NCI-H524 treated with DMSO at 0.1 percent for 48 hours (cell line): ENCODE results near the gene CTNNBL1.
A peak's percentile ranks its signal among the peaks of the same experiment; 100 is the strongest.

Experiments used
- DNase-seq: peaks from one replicate; lab custom pipeline; 2025; lab: John Stamatoyannopoulos, UW

Gene CTNNBL1

DNA sequence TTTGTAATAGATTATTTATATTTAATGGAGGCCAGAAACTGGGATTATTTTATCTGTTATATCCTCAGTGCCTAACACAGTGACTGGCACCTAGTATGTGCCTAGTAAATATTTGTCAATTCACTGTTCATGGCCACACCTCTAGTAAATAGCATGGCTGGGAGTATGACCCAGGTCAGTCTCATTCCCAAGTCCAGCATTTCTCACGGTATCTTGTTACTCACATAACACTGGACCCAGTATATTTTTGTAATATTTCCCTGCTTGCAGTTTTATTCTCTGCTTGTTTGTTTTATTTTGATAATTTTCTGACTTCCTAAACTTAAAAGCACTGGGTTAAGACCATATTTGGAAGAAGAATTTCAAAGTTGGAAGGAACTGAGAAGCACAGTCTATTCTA, 47.7 kb downstream of the CTNNBL1 start:
- no peak for DNase-seq

DNA sequence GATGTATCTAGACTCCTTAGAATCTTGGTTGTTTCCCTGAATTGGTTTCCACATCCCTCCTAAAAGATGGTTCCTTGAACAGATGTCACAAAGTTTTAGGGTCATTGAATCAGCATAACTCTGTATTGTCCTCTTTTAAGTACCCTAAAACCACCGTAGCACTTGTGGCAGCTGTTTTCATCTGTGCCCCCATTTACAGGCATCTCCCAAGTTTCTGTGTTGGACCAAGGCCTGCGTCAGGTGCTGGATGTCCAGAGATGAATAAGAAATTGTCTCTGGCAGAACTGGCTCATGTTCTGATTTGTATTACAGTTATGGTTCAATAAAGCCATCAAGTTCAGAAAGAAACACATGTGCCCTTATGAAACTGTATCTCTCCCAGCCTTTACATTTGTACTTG, 48.3 kb downstream of the CTNNBL1 start:
- DNase-seq, result no peak

DNA sequence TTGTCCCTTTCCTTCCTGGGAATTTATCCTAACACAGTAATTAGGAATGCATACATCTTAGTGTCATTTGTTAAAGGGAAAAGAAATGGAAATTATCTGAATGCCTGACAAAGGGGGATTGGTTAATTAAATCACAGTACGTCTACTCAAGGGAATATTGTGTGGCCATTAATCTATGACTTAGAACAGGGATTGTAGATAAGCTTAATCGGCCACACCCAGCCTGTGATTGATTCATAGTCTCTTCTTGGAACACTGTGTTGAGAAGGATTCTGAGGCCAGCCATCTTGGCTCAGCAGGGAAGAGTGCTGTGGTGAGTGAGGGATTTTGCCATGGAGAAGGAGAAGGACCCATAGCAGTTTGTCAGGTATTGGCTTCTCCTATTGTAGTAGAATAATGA, 50.5 kb downstream of the CTNNBL1 start:
- DNase-seq, result no peak

DNA sequence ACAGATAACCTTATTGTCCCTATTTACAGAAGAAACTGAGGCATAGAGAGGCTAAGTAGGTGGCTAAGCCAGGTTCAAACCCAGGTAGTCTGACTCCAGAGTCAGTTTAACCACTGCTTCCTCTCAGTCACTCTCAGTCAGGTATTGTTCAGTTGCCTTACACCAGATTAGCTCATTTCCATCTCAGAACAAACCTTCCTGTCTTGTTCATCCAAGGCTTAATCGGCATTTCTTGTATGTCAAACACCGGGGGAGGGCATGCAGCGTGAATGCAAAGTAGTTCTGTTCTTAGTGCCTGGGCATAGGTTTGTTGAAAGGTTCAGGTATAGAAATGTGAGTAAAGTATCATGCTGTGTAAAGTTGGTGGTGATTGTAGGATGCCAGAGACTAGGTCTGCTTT, 51.7 kb downstream of the CTNNBL1 start:
- DNase-seq, result no peak

DNA sequence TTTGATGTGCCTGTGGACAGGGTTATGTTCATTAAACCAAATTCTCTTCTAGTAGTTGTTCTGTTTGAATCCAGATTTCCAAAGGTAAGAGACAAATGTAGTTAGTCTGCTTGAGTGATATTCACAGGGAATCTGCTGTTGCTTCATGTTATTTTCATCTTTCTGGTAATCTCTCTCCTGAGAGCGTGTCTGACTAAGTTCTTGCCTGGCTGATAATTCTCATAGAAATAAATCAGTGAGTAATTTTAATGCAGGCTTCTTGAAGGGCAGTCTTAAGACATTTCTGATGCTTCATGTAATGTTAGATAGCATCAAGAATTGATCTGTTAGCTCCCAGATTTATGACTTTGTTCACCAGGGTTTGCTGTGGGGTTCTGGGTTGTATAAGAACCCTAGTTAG, 54.2 kb downstream of the CTNNBL1 start:
- no peak for DNase-seq

DNA sequence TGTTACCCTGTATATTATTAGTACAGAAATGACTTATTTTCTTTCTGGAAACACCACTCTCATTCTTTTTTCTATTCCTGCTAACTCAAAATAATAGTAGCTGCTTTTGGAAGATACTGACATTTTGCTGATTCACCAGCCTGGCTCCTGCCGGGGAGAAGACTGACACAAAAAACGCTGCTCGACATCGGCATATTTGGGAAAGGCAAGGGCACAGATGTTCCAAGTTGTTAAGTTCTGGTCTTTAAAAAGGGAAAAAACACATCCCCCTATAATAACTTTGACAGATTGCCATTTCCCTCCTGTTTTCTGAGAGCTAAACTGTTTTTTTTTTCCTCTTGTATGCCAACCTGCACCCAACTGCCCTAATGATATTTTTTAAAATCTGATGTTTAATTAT, 55.4 kb downstream of the CTNNBL1 start:
- no peak for DNase-seq

DNA sequence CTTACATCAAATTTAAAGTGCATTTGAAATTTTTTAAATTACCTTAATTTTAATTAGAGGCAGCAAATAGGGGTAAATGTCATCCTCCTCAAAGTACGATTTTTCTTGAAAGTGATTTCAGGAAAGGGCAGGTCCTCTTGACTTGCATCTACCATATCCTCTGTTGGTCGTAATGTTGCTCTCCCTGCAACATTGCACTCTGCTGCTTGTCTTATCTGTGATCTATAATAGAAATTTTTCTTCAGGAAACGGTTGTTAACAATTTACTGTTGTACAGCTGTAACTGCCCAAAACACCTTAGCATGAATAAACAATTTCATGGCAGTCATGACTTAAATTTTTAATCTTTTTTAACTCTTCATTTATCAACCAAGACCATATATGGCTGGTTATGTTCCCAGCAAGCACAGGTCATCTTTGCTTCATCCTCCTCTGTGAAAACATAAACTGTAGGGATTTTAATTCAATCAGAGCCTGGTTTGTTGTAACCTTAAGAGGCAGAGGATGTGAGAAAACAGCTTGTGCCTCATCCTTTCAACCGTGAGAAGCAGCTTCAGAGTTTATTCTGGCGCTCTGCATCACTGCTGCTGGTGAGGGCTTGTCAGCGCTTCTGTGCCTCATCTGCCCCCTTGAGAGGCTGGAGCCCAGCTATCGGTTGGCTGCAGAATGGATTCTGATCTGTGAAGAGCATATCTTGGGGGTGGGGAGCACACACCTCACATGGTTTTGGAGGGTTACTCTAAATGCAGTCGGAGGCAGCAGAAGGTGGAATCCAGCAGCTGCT, 56.0 kb downstream of the CTNNBL1 start:
- no peak for DNase-seq

DNA sequence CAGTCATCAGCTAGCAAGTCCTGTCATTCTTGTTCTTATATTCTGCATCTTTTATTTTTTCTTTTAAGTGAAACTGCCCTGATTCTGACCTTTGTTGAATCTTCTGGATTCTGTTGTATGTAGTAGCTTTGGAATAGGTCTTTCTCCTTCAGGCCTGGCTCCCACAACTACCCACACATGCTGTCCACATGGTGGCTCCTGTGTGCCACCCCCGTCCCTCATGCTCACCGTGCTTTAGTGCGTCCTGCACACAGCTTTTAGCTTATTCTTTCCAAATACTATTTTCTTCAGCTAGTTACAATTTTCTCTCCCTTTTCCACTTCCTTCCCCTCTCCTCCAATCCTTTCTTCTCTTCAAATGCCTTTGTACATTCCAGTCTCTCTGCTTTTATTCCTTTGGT, 61.8 kb downstream of the CTNNBL1 start:
- DNase-seq, result no peak

DNA sequence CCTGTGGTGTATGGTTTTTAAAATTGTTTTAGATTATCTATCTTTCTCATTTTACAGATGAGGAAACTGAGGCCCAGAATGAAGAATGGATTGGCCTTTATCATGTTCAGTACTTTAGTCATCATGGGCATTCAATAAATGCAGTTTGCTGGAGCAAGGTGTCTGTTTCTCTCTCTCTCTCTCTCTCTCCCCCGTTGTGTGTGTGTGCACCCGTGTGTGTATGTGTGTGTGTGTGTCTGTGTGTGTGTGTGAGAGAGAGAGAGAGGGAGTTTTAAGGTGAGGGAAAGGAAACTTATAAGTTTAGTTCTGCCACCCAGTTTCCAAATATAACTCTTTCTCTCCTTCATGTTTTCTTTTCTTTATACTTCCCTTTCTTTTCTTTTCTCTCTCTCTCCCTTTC, 62.4 kb downstream of the CTNNBL1 start:
- DNase-seq, result no peak

DNA sequence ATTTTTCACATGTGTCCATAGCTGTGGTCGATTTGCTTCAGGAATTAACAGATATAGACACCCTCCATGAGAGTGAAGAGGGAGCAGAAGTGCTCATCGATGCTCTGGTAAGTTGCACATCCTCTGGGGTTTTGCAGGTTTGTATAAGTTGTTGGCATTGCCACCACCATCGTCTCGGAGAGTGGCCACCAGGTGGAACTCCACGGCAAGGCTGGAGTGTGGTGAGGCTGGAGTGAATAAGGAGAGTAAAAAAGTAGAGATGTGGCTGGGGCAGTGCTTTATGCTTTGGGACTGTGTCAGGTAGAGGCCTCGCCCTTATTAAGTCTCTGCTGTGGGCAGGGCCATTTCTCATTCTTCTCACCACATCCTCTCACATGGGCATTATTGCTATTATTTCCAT, 63.7 kb downstream of the CTNNBL1 start:
- DNase-seq, result no peak

DNA sequence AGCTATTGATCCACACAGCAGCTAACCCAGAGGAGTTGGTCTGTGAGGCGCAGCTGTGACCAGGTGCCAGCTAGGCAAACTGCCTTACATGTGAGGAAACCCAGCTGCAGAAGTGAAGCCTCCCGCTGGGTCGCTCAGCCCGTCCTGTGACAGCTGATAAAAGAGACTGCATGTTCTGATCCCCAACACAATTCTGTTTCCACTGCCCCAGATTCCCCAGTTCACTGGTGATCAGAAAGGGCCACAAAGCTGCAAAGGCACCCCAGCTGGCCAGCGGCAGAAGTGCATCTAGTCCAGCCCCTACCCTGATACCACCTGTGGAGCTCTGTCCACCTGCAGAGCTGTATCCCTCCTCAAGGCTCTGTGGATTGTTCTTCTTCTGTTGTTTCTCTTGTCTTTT, 64.5 kb downstream of the CTNNBL1 start:
- DNase-seq, result no peak

DNA sequence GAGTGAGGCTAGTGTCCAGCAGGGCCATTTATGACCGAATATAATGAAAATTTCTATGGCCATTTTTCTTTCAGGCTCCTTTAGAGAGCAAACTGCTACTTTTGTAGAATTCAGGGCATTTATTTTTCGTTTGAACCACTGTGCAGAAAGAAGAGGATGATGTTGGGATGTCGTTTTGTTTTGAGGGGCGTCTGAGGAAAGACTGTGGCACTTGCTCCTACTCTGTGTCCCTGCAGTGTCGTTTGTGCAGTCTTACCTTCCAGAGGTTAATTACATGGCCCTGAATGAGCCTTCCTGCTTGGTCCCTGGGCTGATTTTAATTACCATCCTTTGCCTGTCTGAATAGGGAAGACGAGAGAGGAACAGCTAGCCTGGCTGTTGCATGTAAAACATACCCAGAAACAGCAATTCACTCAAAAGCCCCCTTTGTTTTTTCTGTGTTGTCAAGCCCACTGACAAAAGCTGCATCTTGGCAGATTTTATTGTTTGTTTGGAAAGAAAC, 65.3 kb downstream of the CTNNBL1 start:
- DNase-seq, result no peak

DNA sequence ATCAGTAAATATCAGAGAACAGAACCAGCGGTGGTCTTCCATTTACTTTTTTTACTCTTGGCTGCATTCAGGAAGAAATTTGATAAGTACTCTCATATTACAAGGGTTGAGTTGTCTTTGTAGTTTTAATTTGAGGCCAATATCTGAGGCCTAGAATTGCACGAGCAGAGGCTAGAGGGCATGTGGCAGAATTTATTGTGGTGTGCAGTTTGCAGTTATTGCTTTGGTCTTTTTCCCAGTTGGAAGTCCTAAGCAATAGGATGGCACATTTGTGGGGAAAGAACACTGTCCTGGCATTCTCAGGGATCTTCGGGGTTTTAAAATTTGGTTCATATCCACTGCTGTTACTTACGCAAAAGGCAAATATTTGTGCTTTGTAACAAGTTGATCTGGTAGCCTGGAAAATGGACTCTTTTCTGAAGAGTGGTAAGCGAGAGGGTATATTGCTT, 66.0 kb downstream of the CTNNBL1 start:
- DNase-seq, result no peak

DNA sequence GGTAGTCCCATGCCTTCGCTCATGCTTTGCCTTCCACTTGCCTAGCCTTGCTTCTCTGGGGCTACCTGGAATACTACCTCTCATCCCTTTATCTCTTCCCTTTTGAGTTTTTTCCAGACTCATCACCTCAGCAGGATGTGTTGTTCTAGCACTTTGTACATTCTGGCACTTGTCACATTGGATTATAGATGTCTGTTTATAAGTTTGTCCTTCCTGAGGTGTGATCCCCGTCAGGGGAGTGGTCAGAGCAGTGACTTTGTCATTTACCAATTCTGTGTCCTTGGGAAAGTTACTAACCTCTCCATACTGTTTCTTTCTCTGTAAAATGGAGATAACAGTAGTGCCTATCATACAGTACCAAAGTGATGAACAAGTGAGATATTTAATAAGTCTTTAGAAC, 66.5 kb downstream of the CTNNBL1 start:
- DNase-seq, result no peak

DNA sequence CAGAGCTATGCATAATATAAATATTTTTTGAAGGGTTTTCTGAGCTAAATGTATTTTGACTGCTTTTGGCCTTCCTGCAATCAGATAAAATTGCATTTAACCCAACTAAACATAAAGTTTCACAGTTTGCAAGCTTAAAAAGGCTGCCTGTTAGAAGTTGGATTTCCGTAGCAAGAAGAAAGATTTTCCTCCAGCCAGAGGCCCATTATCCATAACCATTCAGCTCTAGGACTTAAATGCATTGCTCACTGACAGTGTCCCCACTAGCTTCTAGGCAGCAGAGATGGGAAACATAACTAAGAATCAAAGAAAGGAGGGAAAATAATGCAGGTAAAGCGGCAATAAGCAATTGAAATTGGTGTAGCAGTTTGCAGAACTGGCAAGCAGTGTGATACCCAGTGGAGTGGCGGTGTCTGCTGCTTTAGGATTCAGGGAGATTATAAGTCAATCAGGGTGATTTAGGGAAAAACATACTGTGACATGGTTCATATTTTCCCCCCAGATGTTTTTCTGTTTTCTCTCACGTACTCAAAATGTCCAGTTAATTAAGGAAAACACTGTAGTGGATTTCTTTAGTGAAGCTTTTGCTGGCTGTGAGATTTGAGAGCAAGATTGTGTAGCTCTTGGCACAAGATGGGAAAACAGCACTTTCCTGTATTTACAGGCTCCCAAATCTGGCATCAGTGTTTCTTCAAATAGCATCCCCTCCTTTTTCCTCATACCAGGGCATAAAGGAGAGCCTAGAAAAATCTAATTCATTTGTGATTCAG, 69.1 kb downstream of the CTNNBL1 start:
- no peak for DNase-seq

DNA sequence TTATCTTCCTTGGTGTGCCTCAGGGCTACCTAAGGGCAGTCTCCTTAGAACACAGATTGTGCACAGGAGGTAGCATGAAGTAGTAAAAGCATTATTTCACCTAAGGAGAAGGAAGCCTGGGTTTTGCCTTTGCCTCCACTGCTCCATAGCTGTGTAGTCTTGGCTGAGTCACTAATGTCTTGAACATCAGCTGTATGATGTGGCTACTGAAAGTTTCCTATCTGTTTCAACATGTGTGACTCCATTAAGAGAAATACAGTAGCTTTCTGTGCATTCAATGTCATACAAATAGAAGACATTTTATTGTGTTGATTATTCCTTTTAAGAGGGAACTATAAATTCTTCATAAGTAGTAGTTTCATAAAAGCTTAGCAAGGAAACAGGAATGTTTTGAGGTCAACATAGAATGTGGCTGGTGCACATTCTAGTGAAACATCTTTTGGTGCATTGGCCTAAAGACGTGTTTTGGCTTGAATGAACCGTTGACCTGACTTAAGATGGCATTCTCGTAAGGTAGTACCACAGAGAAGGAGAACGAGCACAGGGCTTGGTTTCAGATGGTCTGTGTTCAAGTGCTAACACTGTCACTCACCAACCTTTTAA, 70.6 kb downstream of the CTNNBL1 start:
- no peak for DNase-seq

DNA sequence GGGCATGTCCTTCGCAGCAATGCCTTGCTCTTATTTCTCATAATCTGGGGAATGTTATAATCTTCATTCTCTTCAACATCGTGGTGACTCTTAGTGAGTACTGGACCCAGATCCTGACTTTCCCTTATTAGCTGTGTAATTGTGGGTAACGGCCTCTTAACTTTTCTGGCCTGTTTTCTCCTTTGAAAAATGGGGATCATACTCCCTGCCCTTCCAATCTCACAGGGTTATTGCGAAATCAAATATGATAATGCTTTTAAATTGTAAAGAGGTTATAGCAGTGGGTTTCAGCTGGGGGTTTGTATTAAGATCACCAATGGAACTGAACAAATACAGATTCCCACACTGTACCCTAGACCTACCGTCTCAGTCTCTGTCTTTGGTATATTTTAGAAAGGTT, 77.1 kb downstream of the CTNNBL1 start:
- no peak for DNase-seq

DNA sequence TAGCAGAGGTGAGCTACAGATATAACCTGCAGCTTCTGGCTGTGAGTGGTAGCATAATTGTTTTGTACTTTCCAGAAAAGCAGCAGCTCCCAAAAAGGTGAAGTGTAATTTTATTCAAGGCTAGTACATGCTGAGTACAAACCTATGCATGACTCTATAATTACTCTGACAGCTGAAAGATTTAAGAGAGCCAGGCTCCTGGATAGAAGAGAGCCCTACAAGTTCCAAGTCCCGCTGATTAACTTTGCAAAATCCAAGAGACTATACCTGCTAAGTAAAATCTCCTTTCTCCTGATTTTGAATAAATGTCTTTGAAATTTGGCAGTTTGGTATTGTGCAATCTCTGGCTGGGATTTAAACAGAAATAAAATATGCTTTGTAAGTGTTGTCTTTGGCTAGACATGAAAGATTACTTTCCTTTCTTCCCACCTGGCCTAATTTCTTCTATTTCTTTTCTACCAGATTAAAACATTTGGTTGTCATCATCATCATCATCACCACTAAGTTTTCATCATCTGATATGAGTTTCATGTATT, 79.5 kb downstream of the CTNNBL1 start:
- no peak for DNase-seq

DNA sequence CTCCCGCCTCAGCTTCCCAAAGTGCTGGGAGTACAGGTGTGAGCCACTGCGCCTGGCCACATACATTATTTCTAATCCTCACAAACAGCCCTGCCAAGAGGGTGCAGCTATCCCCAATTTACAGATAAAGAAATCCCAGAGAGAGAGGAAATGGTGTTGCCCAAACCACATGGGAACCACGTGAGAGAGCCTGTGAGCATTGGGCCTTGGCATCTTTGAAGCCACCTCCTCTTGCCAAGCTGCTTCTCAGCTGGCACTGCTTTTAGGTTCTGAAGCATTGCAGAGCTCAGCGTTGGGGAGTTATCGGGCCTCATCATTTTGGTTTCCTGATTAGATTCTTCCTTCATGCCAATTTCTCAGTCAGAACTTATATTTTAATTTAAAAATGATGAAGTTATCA, 80.3 kb downstream of the CTNNBL1 start:
- DNase-seq, result no peak

DNA sequence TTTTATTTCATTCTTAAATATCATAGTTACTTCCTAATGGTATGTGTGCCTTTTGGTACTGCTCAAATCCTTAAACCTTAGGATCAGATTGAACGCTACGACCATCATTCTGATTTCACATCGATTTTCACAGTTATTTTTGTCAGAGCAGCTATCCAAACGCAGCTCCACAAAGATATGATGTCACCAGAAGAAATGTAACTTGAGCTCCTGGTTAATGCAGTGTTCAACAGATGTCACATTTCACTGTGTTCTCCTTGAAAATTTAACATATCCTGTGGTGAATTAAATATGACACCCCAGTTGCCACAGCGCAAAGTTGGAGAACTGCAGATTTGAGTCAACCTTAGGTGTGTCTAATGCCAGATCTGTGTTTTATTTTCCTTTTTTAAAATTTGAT, 81.4 kb downstream of the CTNNBL1 start:
- peak; percentile 11 for DNase-seq

DNA sequence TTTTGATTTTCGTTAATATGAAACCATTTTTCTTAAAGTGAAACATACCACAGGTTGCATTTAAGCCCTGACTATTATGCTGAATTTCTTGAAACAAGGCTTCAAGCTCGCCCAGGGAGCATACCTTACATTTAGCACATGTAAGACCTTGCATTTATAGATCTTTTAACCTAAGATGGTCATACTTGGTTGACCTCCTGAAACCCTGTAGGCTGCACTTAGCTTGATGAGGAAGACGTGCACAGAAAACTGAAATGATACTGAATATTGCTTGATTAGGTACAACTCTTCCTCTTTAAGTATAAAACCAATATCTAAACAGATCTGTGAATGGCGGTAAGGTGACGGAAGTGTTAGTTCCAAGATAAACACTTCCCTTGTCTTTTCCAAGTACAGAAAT, 82.2 kb downstream of the CTNNBL1 start:
- no peak for DNase-seq

DNA sequence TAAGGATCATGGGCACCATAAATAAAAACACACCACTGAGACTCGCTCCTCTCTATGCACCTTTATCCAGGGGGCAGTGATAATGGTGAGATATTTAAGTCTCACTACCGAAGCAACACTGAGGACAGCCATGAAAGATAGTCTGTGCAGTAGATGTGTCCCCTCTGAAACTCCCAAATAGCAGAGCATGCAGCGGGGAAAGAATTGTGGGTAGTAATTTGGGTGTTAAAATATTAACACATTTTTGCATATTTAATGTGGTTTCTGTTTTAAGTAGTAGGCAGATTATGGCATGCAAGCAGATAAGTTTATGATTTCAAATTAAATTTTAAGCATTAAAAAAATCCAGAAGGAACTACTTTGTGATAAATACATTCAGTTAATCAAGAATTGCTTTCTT, 82.7 kb downstream of the CTNNBL1 start:
- no peak for DNase-seq
